ENCODE data around the gene DGKG.

- TF ChIP-seq ZZZ3 (IDR thresholded peaks at IDR 0.05) (no peak), HCFC1 (IDR thresholded peaks at IDR 0.05; ENCODE audit: low read depth, low read length) (no peak), RCOR1 (IDR thresholded peaks at IDR 0.05; ENCODE audit: borderline replicate concordance in 1 of 2, low read depth in 2 of 2, low read length in 2 of 2) (no peak), ZC3H11A (IDR thresholded peaks at IDR 0.05; ENCODE audit: low read depth, low read length) (no peak), SMARCA4 (IDR thresholded peaks at IDR 0.05) (no peak), POLR2A (conservative IDR thresholded peaks at IDR 0.05) (no peak), ZNF121 (CRISPR knock-in tag; conservative IDR thresholded peaks at IDR 0.05) (no peak), NR2C1 (IDR thresholded peaks at IDR 0.05) (no peak), NR2C1 (tag; IDR thresholded peaks at IDR 0.05) (no peak), ATF6 (CRISPR knock-in tag; IDR thresholded peaks at IDR 0.05) (no peak), ZNF717 (CRISPR knock-in tag; IDR thresholded peaks at IDR 0.05) (no peak), CREB3L1 (IDR thresholded peaks at IDR 0.05; ENCODE audit: borderline replicate concordance, low read depth) (no peak), NFIC (IDR thresholded peaks at IDR 0.05) (no peak), CTCF (IDR thresholded peaks at IDR 0.05 in 2 of 3, conservative IDR thresholded peaks at IDR 0.05 in 1 of 3; ENCODE audit: insufficient read depth in 2 of 3, low read depth in 1 of 3, low read length in 3 of 3) (no peak), CBX3 (IDR thresholded peaks at IDR 0.05; ENCODE audit: borderline replicate concordance in 1 of 2, low read length in 2 of 2) (no peak)
Observed at GRCh38 chr3:186354100-186354499, 7.9 kb downstream of the DGKG start.
